ENCODE data around the gene MBD2.
A peak's percentile ranks its signal among the peaks of the same experiment; 100 is the strongest.

GRCh38 chr18:54224379-54225014, at the start of gene MBD2:
- TF ChIP-seq TOX (CRISPR knock-in tag; IDR thresholded peaks at IDR 0.05; ENCODE audit: borderline replicate concordance) (no peak), CSRNP3 (CRISPR knock-in tag; IDR thresholded peaks at IDR 0.05) (no peak), ARNTL (CRISPR knock-in tag; IDR thresholded peaks at IDR 0.05; ENCODE audit: borderline replicate concordance, low read depth) (no peak), TSHZ2 (CRISPR knock-in tag; IDR thresholded peaks at IDR 0.05) (0 out of 2 replicates have a peak, but pooled peaks have one; percentile 47), OSR1 (CRISPR knock-in tag; IDR thresholded peaks at IDR 0.05) (no peak), PATZ1 (CRISPR knock-in tag; IDR thresholded peaks at IDR 0.05; ENCODE audit: borderline replicate concordance) (peak; percentile 69; the same call in 1 of the 2 replicates), POU6F1 (CRISPR knock-in tag; IDR thresholded peaks at IDR 0.05; ENCODE audit: borderline replicate concordance, low read depth) (no peak), RARB (CRISPR knock-in tag; IDR thresholded peaks at IDR 0.05) (no peak), GLIS3 (CRISPR knock-in tag; IDR thresholded peaks at IDR 0.05) (no peak), ZFP30 (CRISPR knock-in tag; IDR thresholded peaks at IDR 0.05) (no peak), CREB5 (CRISPR knock-in tag; IDR thresholded peaks at IDR 0.05; ENCODE audit: low read depth) (no peak), ZC3H10 (CRISPR knock-in tag; IDR thresholded peaks at IDR 0.05) (no peak), ESRRG (CRISPR knock-in tag; IDR thresholded peaks at IDR 0.05) (no peak), BACH2 (CRISPR knock-in tag; IDR thresholded peaks at IDR 0.05; ENCODE audit: borderline replicate concordance) (no peak)

All from SK-N-SH treated with all-trans-retinoic acid at 6 μM for 48 hours (cell line).